IPS DF 4.7 (cell line): ENCODE data around the gene GULP1.

Experiments used
- DNase-seq: peaks from one replicate; pipeline ENCODE4 v3.0.0-alpha.2; 2013; ENCODE audit warnings: low spot score; ENCODE audit errors: extremely low read depth

GULP1 gene

DNA sequence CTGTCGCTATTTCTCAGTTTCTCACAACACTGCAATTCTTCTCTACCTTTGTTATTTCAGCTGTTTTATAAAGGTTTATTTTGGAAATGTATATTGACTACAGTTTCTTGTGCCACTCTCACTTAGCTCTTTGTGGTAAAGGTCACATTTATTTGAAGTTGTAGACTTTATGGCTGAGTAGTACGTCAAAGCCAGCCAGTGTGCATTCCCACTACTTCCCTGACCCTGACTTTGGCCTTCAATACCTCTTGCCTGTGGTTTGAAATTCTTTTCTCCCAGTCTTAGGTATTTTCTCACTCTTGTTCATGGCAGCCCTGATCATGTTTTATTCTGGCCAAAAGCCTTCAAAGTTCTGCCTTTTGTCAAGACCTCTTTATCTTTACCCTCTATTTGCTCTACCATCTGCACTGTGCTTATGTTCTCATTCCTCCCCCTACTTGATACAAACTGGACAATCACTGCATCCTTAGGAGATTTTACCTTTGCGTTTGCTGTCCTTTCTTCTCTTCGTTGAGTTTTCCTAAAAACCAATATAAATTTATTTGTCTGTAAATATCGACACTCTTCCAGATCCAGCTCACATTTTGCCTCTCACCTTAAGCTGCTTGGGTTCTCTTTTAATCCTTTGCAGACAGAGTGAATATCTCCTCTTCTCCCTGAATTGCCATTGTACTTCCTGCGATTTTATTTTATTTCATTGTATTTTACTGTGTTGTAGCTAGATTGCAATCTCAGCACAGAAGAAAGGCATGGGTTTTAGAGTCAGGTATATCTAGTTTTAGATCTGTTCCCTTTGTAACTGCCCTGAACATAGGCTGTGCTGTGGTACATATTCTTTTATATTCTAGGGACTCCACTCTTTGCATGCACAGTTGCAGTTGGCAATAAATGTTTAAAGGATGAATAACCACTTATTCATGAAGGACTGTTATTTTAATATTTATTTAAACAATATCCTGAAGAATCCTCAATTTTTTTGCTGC lies 31.2 kb downstream of the GULP1 start:
- no peak for DNase-seq

DNA sequence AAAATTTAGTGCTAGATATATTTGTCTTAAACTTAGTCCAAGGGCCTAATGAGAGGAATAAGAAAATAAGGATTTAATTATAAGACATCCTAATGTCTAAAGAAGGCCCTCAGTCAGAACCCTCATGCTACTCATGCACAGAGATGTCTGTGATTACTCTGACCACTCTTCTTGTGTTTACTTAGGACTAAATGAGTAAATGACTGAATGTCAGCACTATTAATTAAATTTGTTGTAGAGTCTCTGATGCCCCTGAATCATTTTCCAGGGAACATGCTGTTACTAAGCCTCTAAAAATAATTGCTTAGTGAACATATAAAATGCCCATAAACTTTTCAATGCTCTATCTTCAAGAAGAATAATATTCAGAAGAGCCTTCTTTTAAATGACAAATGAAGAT lies 32.4 kb downstream of the GULP1 start:
- no peak for DNase-seq

DNA sequence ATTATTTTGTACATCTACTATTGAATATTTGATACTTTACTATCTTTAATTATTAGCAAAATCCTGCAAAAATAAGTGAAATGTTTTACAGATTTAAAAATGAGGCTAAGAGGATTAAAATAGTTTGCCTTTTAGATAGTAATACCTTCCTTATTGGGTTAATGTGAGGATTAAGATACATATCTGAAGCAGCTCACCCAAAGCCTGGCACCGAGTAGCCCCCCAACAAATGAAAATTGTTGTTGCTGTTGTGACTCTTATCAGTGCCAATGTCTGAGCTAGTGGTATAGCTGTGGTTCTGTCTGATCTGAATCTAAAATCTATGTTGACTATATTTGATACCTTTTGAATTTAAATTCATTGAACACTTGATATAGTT lies 34.6 kb downstream of the GULP1 start:
- no peak for DNase-seq

DNA sequence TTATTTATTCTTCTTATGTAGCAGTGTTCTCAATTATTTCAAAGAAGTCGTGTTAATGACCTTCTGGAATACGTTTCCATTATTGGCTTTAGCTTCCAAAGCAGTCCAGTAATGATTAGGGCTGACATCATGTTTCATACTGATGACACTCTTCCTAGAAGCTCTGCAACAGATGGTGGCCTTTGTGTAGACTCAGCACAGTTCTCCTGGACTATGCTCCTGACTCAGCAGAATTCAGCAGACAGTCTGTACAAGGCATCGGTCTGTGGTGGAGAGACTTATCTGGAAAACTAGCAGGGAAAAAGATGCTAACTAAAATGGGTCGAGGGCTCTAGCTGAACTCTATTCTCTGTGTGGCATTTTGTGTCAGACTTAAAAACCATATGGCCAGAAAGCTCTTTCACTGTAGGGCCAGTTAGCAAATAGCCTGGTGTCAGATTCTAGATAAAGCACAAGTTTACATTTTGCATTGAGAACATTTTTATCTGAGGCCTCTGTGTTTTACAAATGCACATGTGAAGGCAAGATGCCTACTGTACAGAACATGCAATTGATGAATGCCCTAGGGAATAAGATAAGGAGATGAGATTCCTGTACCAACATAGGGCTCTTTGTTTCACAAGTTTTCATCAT lies 35.1 kb downstream of the GULP1 start:
- DNase-seq, result no peak

DNA sequence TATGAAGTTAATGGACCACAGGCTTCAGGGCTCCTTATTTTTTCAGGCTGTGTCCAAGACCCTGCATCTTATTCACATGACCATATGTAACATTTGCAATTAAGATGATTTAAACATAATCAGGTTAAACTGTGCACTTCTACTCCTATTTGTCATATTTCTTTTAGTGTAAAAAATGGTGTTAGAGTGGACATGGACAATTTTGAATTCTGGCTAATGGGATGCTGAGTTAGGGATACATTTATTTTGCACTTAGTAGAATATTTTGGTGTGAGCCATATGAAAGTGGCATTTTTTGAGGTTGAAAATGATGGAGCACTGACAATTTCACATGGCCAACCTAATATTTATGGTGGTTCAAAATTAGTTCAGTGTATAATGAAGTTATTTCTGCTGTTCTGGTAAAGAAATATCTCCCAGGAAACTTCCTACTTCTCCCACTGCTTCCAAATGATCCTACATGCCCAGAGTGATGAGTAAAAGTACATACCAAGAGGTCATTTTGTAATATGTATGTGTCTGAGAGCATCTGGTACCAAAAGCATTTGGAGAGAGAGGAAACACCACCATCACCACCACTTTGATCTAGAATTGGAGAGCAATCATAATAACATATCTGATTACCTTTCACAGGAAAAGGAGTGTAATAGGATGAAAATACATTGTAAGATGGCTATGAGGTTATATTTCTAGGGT lies 36.0 kb downstream of the GULP1 start:
- DNase-seq, result no peak

DNA sequence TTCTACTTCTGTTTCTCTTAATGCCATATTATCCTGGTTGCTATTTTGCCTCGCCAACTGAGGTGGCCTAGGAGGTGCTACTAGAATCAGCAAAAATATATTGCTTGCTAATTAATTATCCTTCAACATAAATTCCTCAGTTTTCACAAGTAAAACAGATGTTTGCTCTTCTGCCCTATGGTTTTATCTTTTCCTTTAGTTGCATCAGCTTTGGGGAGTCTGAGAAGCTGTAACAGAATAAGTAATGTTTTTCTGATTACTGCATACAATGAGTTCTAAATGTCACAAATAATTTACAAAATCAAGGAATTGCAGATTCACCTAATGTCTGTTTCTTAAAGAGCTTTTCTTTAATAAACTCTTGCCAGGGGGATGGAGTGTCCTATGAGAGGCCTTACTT lies 36.7 kb downstream of the GULP1 start:
- DNase-seq, result no peak

DNA sequence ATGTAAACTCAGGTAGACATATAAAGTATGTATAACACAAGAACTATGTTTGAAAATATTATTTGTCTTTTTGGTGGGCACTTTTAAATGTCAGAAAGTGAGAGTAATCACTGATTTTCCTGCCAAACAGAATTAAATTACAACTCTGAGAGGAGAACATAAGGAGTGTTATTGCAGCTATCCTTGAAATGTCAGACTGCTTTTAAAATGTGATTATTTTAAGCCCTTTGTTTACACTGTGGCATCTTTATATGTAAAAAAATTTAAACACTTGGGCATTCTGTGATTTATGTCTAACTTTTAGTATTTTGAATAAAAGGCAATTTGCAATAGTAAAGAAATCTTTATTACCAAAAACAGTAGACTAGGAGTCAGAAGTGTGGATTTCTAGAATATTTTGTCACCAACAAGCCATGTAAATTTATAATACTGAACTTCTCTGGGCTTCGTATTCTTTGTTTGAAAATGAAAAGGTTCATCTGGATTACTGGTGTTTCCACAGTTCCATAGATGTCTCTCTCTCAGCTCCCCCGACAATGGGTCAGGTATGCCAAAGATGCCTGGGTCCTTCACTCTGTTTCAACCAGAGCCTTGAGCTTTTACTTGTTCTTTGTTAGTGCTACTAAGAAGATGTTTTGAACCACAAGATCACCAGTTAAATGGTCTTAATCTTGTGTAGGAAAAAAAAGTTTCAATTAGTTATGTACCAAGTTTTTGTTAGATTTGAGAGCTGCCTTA lies 38.8 kb downstream of the GULP1 start:
- no peak for DNase-seq

DNA sequence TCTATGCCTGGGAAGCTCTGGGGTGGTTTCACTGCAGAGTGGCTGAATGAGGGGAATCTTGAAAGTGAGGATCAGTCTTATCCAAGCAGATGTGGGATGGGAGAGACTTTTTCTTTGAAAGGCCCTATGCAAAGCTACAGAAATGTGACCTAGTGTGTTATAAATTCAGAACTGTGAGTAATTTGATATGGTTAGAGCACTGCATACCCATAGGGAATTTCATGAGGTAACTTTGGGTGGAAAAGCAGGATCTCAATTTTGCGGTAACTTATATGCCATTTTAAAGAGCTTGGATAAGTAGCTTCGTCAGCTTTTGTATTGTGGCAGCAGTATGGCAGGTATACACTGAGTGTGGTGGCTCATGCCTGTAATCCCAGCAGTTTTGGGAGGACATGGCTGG lies 40.9 kb downstream of the GULP1 start:
- DNase-seq, result no peak

DNA sequence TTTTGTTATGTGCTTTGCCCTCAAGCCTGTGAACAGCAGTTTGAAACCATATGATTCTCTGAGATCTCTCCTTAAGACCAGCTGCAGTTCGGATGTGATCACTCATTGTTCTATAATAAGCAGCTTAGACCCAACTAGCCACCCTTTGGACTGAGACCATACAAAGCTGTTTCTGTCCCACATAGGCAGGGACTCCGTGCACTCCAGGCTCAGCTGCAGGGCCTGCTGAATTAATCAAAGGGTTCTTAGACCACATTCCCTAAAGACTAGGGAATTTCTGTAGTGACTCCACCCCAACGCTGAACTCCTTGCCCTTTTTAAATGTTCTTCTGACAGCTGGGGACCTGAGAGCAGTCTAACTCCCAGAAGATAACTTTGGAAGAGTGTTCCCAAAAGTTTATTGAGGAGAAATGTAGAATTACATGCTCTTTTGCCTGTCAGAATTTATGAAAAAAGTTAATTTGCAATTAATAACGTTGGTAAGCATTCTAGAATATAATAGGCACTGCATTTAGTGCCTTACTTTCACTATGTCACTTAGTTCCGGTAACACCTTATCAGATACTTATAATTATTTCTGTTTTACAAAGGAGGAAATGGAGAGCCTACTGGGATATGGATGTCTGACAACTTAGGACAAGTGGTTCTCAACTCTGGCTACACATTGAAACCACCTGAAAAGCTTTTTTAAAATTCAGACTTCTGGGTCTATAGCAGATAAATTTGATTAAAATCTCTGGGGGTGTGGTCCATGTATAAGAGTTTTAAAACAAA lies 42.3 kb downstream of the GULP1 start:
- no peak for DNase-seq

DNA sequence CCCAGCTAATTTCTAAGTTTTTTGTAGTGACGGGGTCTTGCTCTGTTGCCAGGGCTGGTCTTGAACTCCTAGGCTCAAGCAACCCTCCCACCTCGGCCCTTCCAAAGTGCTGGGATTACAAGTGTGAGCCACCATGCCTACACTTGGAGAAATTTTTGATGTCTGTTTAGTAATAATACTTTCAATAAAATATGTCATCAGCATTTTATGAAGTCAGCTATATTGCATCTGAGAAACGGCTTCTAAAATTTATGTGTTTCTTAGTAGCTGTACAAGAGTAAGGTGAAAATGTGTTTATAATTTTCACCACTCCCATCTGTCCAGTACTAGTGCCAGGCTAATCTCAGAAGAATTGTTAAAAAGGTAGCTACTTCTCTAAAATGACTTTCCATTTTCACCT lies 46.8 kb downstream of the GULP1 start:
- DNase-seq, result no peak

DNA sequence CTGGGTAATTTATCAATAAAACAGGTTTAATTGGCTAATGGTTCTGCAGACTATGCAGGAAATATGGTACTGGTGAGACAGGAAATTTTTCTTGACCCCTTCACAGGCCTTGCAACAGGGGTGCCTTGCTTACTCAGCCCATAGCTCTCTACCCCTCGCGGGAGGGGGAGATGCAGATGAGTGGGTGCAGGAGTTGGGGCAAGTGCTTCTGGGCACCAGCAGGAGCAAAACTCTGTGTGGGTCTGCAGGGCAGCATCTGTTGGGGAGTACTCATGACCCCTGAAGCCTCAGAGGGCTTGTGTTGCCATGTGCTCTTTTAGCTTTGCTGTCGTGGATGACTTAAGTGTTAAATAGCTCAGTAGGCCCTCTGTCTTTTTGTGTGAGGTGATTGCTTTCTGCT lies 48.6 kb downstream of the GULP1 start:
- DNase-seq, result no peak

DNA sequence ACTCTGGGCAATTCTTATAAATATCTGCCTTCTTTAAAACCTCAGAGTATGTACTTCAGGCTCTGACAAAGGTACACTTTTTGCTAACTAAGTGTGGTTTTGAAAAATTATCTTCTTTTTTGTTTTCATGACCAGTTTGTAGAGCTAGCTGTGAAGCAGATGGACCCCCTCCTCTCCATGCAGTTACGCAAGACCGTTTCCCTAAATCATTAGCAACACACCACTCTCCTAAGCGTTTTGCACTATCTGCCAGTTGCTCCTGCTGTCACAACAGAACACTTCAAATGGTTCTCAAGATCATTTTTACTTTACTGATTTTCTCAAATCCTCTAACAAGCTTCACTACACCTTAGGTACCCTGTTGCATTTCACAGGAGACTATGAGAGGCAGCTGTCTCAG lies 53.3 kb downstream of the GULP1 start:
- DNase-seq, result no peak

DNA sequence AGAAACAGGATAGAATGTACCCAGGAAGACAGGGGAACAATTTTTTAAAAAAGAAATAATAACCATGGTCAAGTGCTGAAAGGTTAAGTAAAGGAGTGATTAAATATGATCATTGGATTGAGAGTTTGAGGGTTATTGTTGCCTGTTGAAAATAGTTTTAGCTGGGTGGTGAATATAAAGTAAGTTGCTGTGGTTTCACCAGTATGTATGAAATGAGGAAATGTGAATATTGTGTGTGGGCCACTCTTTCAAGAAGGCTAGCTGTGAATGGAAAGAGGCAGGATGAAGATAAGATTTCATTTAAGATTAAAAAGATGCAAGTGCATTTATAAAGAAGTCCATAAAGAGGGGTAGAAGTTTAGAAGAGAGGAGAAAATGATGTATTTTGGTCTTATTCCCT lies 53.8 kb downstream of the GULP1 start:
- DNase-seq, result no peak

DNA sequence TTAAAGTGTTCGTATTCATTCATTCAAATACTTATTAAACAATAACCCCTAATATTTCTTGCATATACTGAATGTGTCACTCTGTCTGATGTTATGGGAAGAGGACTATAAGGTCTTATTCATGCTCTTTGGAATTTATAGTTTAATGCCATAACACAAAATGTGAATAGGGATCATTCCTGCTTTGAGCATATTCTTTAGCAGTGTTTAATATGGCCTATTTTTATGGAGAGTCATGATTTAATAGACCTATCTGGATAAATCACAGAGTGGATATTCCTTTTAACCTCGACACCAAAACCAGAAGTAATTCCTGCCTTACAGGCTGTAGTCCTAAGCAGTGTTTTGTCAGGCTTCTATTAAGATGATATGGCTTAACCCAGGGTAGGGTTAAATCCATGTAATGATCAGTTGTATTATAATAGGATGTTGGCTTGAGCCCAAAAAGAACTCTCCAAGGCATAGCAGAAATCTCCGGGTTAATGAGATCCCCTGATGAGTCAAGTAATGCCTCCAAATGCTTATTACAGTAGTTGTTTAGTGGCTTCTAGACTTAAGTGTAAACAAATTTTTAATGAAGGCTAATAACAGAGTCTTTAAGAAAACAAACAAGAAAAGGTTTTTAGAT lies 54.3 kb downstream of the GULP1 start:
- DNase-seq, result no peak

DNA sequence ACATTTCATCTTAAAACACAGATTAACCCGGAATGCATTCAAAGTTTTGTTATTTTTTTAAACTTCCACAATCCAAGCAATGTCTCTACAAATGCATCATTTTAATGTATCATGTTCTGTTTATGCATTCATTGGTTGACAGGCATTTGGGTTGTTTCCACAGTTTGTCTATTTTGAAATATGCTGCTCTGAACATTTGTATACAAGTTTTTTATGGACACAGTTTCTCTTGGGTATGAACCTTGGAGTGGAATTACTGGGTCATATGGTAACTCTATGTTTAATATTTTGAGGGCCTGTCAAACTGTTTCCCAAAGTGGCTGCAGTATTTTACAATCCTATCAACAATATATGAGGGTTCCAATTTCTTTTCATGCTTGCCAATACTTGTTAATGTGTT lies 57.3 kb downstream of the GULP1 start:
- no peak for DNase-seq

DNA sequence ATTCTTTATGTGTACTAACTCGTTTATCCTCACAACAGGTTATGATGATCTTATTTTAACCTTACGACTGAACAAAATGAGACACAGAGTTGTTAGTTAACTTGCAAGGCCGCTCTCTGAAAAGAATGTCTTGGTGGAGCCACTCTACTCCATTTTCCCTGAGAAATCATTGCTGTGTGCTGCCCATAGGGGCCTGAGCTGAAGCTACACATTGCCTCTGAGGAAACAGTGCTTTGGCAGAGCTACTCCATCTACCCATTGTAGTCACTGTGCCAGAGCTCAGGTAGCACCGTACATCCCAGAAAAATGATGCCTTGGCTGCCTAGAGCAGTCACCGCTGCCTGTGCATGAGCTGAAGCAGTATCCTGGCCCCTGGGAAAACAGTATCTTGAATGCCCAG lies 61.6 kb downstream of the GULP1 start:
- no peak for DNase-seq

DNA sequence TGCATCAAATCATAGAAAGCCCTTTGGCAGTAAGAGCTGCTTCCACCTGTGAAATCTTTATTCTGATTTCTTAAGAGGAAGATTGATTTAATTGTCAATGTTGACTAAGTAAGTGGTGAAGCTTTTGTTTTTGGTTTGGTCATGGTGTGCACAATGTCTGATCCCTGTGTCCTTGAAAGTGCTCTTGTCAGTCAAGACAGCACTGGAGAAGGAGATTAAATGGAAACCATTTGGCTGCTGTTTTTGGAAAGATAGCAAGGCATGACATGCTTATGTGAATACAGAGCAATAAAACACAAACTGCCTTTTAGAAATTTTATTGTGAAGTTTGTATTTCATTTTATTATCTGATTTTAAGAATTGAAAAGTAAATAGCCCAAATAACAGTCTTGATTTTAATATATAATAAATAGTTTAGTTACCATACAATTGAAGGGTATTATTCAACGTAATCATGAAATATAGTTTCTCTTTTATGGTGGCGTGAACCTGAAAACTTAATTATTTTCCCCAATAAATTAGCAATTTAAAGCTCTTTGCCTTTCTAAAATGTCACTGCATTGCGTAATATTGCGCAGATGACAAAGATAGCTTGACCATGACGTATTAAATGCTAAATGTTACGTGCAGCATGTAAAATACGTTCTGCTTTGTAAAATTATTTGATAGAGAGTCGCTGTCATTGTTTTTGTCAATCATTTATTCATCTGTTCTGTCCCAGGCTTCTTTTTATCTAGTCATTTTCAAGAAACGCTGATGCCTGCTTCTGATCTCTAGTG lies 69.0 kb downstream of the GULP1 start:
- no peak for DNase-seq

DNA sequence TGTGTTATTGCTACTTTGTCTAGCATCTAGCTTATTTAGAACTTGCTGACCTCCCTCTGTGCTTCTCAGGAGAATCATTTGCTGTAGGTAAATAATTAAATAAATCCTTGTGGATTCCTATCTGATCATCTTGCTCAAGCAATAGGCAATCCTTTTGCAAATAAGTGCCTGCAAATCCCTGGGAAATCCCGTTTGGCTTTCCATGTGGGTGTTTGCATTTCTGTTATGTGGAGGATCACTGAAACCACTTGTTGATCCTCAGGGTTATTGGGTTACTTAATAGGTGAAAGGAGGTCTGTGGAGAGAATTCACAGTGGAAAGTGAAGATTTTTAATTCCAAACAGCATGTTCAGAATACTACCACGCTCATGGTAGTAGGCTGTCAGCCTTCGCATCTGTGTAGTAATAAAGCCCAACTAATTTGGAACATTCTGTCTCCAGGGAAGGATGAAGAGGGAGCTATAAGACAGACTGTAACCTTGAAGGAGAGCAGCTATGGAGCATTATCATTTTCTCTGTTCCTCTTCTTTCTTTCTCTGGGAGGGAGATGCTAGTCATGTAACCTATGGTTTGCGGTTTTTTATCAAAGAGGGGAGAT lies 72.5 kb downstream of the GULP1 start:
- no peak for DNase-seq

DNA sequence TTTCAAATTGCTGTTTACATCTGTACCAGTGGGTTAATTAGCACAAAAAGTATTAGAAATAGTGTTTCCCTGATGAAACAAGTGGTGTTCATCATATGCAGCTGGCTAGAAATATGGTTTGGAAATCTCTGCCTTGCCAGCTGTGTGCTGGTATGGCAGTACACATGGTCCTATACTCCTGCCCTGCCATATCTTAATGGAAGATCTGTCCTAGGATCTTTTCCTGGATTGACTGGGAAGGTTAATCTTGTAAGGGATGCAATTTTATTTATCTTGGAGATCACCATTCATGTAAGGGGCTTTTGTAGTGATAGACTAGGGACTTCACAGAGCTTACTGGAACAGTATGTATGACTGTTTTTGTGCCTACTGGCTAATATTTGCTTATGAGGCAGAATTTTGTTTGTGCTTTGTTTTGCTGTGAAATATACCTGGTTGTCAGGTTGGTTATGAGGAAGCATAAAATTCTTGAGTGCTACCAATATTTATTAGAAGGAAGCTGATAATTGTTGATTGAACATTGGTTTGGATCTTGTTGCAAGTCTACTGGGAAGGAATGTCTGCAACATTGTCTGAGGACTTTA lies 73.5 kb downstream of the GULP1 start:
- no peak for DNase-seq
